Astrocyte (in vitro differentiated cells and primary cell): ENCODE measurements around the gene RALGPS2.

ENCODE experiments used
- EZH2 ChIP-seq: IDR thresholded peaks from 2 replicates; pipeline ENCODE4 v1.6.1; 2012; ENCODE audit warnings: mild to moderate bottlenecking, low read length, inconsistent platforms; ENCODE audit not compliant: insufficient read depth
- TF ChIP-seq, protein P1 (sequence below): IDR thresholded peaks from 2 replicates; pipeline ENCODE4 v1.5.1; 2011; ENCODE audit warnings: low read depth, mild to moderate bottlenecking, inconsistent platforms, low read length, moderate library complexity; ENCODE audit not compliant: insufficient read depth

DNA sequence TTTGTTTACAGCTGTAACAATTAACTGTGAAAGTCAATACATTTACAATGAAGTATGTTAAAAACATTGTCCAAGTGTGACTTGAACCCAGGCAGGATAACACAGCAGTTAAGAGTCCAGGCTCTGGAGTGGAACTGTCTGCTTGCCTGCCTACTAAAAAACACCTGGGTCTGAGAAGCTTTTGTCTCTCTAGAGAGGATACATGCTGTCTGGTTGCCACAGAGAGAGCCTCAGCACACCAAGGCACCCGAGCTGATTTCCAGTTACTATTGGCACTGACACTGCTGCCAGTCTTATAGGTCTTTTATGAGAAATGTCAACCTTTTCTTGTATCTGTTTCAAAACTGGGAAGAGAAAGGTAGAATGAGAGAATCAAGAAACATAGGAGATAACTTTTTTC is 20.2 kb upstream of the RALGPS2 start:
- TF ChIP-seq, protein P1, sequence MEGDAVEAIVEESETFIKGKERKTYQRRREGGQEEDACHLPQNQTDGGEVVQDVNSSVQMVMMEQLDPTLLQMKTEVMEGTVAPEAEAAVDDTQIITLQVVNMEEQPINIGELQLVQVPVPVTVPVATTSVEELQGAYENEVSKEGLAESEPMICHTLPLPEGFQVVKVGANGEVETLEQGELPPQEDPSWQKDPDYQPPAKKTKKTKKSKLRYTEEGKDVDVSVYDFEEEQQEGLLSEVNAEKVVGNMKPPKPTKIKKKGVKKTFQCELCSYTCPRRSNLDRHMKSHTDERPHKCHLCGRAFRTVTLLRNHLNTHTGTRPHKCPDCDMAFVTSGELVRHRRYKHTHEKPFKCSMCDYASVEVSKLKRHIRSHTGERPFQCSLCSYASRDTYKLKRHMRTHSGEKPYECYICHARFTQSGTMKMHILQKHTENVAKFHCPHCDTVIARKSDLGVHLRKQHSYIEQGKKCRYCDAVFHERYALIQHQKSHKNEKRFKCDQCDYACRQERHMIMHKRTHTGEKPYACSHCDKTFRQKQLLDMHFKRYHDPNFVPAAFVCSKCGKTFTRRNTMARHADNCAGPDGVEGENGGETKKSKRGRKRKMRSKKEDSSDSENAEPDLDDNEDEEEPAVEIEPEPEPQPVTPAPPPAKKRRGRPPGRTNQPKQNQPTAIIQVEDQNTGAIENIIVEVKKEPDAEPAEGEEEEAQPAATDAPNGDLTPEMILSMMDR = no peak
- no peak for TF ChIP-seq EZH2
